VCaP (cell line): ENCODE measurements around the gene PALD1.

Experiments
- H3K27ac ChIP-seq: fragments of 450-650 bp; 2 replicates; pipeline ENCODE4 v1.5.1; 2017
- TF ChIP-seq, protein P1 (sequence below): fragments of 450-650 bp; conservative IDR thresholded peaks from 2 replicates; pipeline ENCODE4 v1.5.1; 2017; ENCODE audit warnings: mild to moderate bottlenecking, moderate library complexity

Gene PALD1

DNA sequence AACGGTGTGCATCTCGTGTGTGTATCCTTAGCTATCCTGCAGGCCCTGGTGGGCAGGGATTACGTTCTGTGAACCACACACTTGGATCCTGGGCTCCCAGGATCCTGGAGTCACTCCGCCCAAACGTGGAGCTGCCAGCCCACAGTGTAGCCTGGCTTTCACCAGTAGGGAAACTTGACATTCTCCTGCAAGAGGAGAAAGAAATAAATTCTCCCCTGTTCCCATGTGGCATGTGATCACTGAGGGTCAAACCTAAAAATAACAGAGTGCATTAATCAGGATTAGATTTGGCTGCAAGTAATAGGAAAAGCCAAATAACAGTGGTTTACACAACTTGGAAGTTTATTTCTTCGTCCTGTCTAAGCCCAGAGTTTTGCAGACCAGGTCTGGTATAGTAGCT, 32.3 kb downstream of the PALD1 start:
- H3K27ac ChIP-seq: no peak overlapping the region
- TF ChIP-seq, protein P1, sequence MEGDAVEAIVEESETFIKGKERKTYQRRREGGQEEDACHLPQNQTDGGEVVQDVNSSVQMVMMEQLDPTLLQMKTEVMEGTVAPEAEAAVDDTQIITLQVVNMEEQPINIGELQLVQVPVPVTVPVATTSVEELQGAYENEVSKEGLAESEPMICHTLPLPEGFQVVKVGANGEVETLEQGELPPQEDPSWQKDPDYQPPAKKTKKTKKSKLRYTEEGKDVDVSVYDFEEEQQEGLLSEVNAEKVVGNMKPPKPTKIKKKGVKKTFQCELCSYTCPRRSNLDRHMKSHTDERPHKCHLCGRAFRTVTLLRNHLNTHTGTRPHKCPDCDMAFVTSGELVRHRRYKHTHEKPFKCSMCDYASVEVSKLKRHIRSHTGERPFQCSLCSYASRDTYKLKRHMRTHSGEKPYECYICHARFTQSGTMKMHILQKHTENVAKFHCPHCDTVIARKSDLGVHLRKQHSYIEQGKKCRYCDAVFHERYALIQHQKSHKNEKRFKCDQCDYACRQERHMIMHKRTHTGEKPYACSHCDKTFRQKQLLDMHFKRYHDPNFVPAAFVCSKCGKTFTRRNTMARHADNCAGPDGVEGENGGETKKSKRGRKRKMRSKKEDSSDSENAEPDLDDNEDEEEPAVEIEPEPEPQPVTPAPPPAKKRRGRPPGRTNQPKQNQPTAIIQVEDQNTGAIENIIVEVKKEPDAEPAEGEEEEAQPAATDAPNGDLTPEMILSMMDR: no peak

- TF ChIP-seq, protein P1: no peak
- no peak overlapping the region for H3K27ac ChIP-seq
These were observed 33.6 kb downstream of the PALD1 start for GRCh38 chr10:70512149-70512639.

DNA sequence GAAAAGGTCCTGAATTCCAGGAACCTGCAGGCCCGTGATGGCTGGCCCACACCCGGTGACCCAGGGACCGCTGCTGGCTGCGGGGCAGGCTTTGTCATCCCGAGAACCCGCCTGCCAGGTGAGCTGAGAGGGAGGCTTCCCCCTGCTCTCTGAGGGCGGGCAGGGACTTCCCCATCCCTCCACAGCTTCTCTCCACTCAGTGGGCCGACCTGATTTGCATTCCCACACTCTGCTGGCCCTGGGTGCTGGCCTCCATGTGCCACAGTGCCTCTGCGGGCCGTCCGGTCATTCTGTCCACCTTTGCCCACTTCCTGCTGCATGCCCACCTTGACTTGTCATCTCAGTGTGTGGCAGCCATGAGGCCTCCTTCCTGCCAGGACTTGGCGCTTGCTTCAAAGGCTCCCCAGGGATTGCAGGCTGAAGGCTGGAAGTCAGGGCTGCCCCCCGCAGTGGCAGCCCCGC, 35.3 kb downstream of the PALD1 start:
- no peak overlapping the region for H3K27ac ChIP-seq
- TF ChIP-seq, protein P1: no peak

DNA sequence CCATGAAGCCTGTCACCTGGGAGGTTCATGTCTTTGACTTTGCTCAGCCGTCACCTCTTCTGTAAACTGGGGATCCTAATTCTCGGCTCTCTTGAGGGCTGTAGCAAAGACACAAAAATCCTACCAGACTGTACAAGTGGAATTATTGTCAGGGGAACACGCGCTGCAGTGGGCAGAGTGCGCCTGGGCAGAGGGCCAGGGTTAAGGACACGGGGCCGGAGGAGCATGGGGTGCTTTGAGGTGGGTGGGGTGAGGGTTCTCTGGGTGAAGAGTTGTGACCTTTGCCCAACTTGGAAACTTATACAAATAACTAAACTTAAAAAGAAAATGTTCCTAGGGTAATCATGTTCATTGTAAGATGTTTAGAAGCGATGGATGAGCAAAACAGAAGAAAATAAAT, 36.0 kb downstream of the PALD1 start:
- H3K27ac ChIP-seq: no peak overlapping the region
- TF ChIP-seq, protein P1: no peak

DNA sequence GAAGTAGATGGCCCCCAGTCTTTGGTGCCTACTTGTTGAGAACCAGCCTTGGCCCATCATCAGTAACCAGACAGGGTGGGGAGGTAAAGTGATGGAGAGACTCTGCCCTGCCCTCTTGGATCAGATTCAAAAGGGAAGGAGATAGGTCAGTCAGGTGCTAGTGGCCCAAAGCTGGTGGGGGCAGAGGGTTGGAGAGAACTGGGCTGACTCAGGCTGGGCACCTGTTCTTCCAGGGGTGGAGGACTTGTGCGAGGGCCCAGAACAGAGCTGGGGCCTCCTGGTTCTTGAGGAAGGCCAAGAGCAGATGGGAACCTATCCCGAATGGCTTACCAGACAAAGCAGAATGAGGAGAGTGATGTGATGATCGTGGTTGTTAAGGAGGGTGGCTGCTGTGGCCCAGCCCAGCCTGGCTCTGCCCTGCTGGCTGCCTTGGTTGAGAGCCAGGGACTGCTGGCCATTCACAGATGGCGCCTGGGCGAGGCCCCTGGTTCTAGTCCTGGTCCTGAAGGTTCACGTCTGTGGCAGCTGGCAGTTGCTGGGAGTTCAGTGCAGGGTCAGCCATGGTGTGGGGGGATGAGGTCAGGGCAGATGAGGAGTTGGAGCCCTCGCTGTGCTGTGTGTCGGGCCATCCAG, 36.6 kb downstream of the PALD1 start:
- H3K27ac ChIP-seq: no peak overlapping the region
- TF ChIP-seq, protein P1: no peak

DNA sequence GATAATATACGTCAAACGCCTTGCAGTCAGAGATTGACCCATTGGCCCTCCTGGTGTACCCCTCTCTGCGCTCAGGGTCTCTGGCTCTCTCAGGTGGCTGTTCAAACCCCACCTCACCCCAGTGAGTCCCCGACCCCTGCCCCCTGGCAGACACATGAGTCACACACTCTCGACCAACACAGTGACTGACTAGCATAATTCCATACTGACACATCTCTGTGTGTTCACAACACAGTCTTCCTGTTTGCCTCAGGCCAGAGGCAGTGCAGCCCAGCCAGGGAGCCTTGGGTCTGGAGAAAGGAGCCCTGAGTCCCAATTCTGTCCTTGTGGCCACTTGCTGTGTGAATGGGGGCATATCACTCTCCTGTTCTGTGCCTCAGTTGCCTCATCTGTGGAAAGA, 40.1 kb downstream of the PALD1 start:
- no peak overlapping the region for H3K27ac ChIP-seq
- TF ChIP-seq, protein P1: no peak

GRCh38 chr10:70523057-70523456, 44.5 kb downstream of the PALD1 start:
- TF ChIP-seq, protein P1: no peak
- H3K27ac ChIP-seq: no peak overlapping the region
